HG03108 (cell line): ENCODE results near the gene MKNK1.

Experiments
- ATAC-seq: cut with Tn5 transposase; IDR thresholded peaks from one replicate; pipeline ENCODE4 v1.9.1; 2021; ENCODE audit warnings: moderate library complexity; ENCODE audit not compliant: unreplicated experiment

MKNK1 gene

DNA sequence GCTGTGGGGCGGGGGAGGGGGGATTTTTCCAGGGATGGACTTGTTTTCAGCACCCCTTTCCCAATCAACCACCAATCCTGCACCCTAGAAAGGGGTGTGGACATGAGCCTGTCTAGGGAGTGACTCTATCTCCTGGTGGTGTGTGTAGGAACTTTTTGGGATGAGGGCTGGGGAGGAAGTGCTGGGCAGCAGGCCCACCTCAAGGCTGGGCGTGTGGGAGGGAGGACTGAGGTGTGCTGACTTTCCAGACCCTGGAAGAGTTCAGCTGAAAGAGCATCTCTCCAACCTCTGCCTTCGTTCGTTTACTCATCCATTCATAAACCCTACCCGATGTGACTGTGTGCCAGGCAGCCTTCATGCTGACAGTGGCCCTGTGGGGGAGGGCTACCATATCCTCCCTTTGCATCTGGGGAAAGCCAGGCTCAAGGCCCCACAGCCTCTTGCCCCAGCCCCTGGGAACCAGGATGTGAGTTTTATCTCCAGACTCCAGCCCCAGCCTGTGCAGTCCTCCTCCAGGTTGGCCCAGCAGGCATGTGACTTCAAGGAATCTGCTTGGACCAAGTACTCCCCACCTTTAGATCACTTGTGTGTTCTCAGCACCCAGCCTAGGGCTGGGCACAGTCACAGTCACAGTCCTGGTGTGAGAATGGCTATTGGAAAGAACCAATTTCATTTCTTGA is 59.4 kb downstream of the MKNK1 start:
- ATAC-seq = no peak

DNA sequence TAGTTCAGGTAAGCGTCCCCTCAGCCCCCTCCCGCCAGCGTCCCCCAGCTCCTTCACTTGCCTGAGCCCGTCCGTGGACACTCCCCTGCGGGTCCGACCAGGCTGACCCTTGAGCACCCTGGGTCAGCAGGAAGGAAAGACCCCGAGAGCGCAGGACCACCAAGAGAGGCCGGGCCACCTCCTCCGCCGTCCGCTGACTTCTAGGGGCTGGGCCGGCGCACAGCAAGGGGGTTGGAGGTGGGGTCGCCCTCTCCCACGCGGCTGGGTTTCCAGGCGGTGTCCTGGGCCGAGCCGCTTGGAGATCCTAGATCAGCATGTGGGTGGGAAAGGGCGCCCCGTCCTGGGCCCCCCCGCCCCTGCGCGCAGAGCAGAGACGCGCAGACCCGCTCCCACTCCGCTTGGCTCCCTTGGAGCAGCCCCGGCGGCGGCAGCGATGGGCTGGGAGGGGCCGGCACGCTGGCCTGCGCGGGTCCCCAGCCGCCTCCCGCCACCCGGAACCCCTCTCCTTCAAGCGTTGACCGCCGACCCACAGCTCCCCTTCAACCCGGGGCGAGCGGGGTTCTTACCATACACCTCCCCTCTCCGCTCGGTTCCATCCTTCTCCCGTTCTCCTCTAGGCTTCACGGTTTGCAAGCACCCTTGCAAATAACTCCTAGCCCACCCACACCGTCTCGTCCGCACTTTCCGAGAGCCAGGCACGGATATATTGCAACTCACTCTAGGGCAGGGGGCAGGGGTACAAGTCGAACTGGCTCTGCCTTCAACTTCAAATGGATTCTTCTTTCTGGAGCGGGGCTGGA is 60.1 kb downstream of the MKNK1 start:
- no peak for ATAC-seq

DNA sequence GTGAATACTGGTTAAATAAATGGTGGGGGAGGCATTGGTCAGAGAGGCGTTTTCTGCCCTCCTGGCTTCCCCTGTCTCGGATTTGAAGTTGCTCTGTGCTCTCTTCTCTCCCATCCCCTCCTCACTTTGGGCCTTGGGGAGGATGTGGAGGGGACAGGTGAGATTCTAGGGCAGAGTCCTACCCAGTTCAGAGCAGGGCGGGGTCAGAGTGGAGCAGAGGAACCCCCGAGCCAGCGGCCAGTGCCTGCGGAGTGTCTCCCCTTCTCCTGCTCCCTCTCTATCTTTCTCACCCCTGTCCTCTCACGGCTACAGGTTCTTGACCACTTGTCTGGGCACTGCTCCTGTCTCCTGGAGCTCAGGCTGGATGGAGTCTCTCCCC is 60.7 kb downstream of the MKNK1 start:
- ATAC-seq = no peak

DNA sequence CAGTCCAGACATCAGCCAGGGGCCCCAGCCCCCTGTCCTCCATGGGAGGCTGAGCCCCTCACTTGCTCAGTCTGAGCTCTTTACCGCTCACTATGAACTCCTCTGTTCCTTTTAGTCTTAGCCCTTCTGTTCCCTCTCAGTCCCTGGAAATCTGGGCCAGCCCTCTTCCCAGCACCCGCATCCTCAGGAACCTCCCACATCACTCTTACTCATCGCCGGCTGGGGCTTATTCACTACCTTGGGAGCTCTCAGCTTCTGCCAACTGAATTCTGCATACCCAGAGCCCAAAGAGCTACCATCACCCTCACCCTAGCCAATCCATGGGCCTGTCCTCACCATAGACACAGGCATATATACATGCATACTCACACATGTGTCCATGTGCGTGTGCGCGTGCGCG is 64.1 kb downstream of the MKNK1 start:
- ATAC-seq = no peak

DNA sequence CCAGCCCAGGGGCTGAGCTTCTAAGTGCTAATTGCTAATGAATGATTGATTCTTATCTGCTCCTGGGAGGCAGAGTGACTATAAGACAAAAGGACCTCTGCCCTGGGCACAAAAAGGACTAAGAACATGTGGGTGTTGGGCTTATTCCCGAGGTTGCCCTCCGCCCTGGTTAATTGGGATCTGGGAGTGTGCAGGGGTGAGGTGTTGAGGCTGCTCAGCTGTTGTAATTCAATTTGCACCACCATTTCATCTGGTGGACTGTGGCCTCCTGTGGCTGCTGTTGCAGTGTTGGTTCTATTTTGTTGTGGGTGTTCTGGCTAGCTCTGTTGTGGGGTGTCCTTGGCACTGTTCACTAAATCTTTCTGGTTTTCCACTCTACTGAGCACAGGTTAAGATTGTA is 65.9 kb downstream of the MKNK1 start:
- no peak for ATAC-seq

DNA sequence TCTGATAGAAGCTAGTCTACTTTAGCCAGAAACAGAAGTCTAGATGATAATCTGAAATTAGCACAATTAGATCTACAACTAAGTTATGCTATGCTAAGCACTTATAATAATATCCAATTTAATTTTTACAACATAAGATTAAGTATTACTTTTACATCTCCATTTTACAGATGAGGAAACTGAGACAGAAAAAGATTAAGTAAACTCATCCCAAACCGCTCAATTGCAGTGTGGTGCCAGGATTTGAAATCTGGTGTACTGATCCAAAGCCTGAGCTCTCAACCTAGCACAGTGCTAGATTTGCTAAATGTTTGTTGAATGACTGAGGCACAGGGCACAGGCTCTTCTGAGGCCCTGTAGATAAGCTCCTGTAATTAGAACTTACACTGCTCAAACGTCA is 66.4 kb downstream of the MKNK1 start:
- no peak for ATAC-seq

DNA sequence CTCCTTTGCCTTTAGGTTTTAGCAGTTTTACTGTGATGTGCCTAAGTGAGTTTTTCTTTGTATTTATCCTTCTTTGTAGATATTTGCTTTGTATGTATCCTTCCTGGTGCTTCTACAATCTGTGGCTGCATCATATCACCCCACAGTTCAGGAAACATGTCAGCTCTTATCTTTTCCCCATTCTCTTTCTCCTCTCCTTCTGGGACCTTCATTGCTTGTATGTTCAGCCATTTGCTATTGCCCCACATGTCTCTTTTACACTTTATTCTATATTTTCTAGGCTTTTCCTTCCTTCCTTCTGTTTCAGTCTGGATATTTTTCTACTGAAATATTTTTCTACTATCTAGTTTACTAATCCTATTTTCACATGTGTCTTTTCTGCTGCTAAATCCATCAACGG is 67.5 kb downstream of the MKNK1 start:
- ATAC-seq = no peak

DNA sequence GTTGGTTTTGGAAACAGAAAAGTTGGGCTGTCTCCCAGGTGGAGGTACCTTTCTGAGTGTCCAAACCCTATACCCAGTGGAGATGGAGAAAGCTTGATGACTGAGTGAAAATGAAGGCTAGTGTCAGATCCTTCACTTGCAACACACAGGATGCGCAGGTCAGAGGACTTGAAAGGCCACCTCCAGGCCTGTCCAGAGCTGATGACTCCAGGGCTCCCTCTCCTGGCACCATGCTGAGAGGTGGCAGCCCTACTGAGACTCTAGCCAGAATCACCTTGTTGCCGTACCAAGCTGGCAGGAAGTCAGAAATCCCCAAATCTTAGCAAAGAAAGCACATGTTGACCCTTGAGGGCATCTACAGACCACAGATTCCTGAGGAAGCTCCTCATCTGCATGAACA is 69.0 kb downstream of the MKNK1 start:
- ATAC-seq = no peak

DNA sequence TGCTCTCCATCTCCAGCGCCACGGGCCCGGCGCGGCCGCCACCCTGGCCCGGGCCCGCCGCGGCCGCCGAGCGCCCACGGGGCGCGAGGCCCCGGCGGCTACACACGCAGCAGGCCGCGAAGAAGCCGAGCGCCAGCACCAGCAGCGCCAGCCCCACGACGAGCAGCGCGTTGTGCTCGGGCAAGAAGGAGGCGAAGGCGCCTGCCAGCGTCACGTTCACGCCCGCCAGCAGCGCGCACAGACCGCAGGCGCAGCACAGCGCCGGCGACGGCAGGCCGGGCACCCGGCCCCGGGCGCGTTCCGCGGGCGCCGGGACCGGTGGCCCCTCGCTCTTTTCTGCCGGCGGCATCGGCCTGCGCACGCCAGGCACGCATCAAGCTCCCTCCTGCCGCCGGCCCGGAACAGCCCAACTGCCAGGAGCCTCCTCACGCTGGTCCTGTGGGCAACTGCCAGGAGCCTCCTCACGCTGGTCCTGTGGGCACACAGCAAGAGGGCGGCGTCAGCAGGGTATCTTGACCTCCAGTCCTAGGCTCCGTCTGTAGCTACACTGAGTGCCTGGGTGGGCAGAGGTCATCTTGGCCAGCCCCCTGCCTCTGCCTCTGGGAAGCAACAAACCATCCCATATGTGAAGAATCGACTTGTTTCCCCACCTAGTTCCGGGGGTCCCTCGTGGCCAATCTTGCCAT is 70.7 kb downstream of the MKNK1 start:
- no peak for ATAC-seq

DNA sequence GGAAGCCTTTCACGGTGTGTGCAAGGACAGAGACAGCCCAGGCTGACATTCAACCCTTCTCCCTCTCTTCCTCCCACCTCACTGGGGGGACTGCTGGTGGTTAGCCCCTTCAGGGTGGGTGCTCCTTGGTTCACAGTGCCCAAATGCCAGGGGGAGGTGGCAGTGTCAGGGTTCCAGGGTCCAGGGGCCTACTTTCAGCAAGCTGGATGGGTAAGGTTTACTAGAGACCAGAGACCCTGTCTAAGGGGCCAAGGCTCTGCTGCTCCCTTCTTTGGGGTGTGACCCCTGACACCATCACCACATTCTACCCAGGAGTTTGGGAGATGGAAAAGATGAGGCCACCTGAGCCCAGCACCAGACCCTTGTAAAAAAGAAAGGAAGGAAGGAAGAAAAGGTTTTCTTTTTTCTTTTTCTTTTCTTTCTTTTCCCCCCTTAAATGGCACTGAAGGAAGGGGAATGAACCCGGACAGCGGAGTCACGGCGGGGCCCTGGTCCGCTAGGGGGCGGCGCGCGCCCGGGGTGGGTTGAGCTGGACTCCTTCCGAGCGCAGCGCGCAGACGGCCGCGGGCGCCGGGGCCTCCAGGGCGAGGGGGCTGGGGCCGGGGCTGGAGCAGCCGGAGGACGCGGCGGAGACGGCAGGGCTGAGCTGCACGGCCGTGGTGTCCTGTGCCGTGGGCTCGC is 71.4 kb downstream of the MKNK1 start:
- ATAC-seq = no peak

DNA sequence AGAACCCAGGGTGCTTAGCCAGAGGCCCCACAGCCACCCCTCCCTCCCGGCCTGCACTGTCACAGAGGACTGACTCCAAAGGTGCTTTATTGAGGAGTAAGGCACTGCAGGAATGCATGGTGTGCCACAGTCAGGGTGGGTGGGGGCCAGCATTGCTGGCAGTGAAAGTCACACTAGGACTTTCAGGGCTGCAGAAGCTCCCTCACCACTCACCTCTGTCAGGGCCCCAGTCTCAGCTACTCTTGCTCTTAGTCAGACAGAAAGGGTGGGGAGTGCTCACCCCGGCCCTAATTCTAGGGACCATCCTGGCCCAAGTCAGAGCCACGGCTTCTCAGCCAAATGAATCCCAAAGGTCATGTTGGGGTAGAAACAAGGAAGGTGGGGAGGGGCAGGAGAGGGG is 72.0 kb downstream of the MKNK1 start:
- no peak for ATAC-seq

DNA sequence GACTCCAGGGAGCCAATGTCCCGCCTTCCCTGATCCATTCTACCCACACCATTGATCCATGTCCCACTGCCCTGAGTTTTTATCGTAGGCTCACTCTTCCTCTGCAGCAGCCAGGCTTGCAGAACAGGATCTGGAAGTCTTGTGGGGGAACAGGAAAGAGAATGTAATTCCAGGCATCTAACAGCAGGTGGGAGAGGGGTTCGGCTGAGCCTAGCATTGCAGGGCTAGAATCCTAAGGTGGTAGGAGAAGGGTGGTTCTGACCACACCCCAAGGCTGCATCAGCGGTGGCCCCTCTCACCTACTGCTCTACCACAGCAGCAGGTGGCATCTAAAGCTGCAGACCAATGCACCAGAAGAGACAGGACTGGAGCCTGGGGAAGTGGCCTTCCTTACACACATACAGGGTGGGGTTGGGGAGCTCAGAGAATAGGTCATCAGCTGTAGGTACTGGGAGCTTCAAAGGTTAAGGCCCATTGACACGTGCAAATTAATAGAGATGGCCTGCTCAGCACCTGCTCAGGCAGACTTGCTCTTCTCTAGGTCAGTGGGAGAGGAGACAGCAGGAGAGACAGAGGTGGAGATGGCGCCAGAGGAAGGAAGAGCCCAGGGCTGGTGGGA is 73.2 kb downstream of the MKNK1 start:
- ATAC-seq = no peak

DNA sequence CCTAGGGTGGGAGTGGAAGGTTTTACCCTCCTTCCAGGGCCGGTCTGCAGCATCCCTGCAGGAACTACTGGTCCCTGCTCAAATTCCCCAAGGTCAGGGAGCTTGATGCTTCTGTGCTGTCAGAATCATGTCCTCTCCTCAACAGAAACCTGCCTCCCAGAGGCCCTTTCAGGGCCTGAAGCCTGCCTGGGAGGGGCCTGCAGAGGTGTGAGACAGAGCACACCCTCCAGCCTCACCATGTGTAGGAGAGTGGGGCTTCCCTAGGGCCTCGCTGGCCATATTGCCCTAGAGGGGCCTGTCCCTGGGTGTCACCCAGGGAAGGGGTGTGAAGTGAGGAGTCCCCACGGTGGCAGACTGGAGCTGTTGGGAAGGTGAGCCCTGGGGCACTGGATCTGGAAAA is 73.8 kb downstream of the MKNK1 start:
- ATAC-seq = no peak

DNA sequence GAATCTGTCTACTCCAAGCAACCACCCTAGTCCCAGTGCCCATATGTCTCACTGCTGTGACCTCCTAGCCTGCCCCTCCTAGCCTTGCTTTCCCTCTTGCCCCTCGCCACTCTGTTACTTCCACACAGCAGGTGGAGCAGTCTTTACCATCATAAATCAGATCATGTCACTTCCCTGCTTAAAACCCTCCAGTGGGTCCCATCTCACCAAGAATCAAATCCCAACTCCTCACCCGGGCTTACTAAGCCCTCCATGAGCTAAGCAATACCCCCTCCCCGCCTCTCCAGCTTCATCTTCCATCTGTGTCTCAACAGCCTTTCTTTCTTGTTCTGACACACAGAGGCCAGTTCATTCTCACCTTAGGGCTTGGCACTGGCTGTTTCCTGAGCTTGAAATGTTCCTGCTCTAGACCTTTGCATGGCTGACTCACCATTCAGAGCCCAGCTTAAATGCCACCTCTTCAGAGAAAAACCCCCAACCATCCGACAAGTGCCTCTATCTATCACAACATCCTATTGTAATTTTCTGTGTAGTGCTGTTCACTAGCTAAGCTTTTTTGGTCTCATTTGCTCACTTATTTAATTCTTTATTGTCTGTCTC is 74.9 kb downstream of the MKNK1 start:
- ATAC-seq = no peak

DNA sequence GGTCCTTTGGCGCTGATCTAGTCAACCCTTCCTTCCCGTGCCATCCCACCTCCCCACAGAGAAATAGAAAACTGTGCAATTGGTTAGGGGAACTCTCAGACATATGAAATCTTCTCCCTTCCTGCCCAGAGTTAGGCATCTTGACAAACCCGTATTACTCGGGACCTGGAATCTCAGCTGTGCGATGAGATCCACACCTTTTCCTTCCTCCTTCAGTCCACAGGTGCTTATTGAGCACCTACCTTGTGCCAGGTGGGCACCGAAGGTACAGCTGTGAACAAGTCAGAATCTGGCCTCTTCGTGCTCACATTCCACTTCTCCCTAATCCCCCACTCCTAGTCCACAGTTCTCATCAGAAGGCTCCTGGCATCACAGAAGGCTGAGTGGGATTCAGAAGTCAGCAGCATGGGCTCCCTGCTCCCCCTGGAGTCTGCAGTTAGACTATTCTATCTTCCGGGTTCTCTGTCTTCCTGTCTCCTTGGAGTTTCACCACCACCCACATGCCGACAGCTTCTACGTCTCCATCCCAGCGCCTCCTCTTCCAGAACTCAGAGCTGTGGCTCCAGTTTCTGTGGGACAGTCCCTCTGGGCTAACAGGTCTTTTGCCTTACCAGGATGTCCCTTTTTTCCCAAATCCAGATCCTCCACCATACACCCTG is 75.6 kb downstream of the MKNK1 start:
- ATAC-seq = no peak

DNA sequence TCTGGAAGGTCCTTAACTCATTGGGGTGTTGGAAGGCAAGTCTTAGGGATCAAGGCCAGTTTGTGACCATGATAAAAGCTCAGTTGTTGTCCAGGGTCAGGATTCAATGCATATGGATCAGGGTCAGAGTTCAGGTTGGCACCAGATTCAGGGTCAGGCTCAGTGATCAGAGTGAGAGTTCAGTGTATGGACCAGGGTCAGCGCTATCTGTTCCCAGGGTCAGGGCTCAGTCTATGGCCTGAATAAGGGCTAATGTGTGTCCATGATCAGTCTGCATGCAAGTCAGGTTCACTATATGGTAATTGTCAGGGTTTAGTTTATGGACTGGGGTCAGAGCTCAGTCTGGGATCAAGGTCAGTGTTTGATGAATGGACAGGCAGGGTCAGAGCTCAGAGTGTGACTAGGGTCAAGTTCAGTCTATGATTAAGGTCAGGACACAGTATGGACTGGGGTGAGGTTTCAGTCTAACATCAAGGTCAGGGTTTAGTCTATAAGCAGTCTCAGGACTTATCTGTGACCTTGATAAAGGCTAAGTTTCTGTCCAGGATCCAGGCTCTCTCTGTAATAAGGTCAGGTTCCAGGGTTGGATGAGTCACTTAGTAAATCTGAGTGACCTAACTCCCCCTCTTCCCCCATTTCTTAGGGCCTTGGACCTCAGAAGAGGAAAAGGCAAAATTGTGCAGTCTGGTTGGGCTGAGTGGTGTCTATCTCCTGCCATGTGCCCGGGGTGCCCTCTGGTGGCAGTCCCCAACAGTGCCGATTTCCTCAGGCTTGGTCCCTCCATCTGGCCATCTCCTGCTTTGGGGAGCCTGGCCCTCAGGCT is 76.4 kb downstream of the MKNK1 start:
- ATAC-seq = no peak

DNA sequence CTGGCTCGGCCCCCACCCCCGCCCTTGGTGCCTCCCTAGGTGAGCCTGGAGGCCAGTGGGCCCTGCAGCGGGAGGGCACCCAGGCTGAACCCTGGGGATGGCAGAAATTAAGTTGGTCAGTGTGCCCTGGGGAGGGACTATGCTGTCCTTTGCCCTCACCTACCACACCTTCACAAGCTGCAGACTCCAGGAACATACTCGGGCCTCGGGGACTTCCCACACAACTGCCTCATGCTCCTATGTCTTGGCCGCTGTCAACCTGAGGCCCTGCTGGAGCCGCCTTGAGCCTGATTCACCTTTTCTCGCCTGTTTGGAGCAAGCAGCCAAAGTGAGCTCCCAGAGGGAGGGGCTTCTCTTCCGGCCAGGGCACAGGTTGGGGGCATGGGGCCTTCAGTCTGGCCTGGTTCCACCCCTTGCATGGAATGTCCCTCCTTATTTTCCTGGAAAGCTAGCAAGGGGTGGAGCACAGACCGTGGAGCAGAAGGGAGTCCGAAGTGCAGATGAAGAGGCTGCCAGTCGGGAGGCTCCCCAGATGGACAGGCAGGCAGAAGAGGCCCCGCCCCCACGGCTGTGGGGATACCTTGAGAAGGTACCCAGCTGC is 77.3 kb downstream of the MKNK1 start:
- no peak for ATAC-seq

DNA sequence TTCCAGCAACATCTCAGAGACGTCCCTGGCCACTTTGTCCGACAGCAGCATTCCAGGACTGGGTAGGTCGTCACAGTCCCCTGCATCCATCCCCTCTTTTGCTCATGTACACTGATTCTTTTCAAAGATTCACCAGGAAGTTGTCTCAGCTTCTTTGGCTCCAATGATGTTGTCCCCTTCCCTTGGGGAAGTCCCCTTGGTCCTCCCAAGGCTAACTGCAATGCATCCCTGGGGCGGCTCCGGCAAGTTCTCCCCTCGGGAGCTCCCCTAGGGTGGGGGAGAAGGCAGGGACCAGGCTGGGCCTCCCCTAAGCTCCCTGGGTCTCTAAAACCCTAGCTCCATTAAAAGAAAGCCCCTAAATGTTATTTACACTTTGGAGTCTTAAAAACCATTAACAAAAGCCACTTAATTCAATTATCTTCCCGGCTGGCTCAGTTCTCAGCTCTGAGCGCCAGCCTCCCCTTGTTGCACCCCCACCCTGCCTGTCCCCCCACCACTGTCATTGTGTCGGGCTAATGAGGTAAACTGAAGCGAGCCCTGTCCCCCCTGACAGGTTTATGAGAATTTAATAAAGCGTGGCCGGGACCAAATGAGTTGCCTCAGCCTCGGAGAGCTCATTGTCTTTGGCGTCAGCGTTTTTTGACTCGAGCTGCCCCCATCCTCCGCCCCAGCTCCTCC is 77.9 kb downstream of the MKNK1 start:
- ATAC-seq = no peak
